GM20000 (cell line): ENCODE data around the gene RNASE9.

Experiments used
- DNase-seq: peaks from one replicate; pipeline ENCODE4 v3.0.0; 2012; ENCODE audit warnings: low spot score
- TF ChIP-seq, protein P1 (sequence below): IDR thresholded peaks from 2 replicates; pipeline ENCODE4 v1.5.1; 2012; ENCODE audit warnings: mild to moderate bottlenecking, control low read depth; ENCODE audit errors: extremely low read depth, missing control alignments

Gene RNASE9

DNA sequence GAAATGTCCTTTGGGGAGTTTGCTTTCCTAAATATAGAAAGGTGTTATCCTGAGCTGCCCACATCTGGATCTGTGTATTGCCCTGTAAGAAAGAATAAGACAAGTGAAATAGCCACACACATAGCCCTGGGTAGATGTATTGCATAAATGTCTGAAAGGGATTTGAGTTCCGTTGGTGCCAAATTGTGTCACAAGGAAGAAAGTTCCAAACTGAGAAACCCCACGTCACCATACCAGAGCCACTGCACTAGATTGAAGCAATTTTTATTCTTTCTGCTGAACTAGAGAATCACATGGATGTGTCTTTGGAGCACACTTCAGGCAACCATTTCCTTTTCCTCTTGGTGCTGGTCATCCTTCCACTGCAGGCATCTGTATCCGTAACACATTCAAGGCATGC, 5.0 kb downstream of the RNASE9 start:
- TF ChIP-seq, protein P1, sequence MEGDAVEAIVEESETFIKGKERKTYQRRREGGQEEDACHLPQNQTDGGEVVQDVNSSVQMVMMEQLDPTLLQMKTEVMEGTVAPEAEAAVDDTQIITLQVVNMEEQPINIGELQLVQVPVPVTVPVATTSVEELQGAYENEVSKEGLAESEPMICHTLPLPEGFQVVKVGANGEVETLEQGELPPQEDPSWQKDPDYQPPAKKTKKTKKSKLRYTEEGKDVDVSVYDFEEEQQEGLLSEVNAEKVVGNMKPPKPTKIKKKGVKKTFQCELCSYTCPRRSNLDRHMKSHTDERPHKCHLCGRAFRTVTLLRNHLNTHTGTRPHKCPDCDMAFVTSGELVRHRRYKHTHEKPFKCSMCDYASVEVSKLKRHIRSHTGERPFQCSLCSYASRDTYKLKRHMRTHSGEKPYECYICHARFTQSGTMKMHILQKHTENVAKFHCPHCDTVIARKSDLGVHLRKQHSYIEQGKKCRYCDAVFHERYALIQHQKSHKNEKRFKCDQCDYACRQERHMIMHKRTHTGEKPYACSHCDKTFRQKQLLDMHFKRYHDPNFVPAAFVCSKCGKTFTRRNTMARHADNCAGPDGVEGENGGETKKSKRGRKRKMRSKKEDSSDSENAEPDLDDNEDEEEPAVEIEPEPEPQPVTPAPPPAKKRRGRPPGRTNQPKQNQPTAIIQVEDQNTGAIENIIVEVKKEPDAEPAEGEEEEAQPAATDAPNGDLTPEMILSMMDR: no peak
- DNase-seq: no peak

DNA sequence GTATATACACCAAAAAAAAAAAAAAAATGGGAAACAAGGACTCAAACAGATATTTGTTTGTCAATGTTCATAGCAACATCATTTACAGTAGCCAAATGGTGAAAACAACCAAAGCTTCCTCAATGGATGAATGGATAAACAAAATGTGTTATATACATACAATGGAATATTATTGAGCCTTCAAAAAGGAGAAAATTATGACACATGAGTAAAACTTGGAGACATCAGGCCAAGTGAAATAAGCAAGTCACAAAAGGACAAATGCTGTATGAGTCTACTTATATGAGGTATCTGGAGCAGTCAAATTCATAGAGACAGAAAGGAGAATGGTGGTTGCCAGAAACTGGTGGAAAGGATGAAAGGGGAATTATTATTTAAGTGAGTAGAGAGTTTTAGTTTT, 7.8 kb downstream of the RNASE9 start:
- TF ChIP-seq, protein P1: no peak

DNA sequence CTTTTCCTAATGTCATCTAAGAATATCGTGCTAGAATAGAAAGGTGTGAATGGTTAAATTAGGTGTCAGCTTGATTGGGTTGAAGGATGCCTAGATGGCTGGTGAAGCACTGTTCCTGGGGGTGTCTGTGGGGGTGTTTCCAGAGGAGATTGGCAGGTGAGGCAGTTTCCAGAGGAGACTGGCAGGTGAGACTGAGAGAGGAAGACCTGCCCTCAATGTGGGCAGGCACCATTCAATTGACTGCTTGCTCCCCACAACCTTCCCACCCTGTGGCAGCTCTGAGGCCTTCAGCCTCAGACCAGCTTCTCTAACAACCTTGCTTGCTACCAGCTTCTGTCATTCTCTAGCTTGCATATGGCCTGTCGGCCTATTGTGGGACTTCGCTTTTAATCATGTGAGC, 9.2 kb downstream of the RNASE9 start:
- TF ChIP-seq, protein P1: no peak
- no peak for DNase-seq

More for the DNA sequence above, 7.8 kb downstream of the RNASE9 start:
- DNase-seq: no peak

DNA sequence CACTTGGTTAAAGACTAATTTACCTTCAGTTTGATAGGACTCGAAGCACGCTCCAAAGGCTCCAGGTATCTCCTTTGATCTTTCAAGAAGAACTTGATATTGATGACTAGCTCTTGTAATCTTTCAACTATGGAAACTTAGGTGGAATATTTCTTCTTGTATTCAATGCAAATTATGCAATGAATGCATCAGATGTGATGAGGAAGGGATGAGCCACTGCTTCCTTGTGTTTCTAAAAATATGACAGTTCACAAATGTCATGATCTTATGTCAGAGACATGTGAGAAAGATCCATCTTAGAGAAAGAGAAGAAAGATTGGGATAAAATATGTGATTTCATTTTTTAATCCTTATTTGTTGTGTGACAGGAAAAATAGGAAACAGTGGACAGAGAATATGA, 9.9 kb downstream of the RNASE9 start:
- no peak for DNase-seq
- TF ChIP-seq, protein P1: no peak

DNA sequence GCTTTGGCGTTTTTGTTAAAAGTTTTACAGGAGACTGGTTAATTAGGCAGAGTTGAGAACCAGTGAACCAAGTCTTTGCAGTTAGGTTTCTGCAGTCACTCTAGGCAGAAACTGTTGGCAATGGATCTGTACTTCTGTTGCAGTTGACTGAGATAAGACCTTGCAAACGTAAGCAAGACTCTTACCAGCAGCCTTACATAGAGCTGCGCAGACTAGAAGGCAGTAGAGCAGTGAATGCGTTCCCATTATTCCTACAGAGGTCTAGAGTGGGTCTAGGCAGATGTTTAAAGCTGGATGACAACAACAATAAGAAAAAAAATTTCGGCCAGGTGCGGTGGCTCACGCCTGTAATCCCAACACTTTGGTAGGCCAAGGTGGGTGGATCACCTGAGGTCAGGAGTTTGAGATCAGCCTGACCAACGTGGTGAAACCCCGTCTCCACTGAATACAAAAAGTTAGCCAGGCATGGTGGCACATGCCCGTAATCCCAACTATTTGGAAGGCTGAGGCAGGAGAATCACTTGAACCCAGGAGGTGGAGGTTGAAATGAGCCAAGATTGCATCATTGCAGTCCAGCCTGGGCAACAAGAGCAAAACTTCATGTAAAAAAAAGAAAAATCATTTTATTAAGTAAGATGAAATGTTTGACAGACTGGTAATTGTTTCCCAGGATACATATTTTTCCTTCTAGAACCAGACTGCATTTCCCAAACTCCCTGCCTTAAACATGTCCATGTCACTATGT, 12.3 kb downstream of the RNASE9 start:
- TF ChIP-seq, protein P1: no peak
- no peak for DNase-seq

DNA sequence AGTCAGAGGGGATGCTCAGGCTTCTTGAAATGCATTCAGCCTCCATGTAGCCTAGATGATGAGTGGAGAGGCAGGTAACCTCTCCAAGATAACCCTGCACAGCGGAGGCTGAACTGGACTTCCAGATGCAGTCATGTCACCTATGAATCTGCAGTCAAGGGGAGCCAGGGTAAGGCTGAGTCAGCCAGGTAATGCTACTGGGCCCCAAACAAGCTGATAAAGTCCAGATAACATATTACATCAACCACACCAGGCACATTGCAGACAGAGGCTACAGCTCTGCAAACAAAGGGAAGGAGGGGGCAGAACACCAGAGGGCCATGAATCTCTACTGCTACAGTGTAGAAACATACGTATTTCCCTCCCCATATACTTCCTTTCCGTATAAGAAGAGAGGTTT, 14.0 kb downstream of the RNASE9 start:
- TF ChIP-seq, protein P1: no peak
- no peak for DNase-seq

DNA sequence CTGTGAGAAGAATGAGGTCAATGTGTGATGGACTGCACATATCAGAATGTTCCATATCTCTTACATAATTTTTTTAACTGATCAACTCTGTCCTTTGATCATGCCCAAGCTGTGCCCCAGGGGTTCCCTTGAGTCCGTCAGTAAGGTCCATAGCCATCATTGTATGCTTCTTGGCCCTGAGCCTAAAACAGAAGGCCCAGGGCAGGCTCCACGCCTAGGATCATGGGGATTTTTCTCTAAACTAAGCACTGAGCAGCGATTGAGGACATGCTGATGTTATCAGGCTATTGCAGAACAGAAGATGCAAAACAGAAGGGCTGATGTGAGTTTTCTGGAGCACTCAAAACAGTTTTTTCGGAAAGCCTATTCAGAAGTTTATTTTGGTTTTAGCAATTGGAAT, 20.9 kb downstream of the RNASE9 start:
- TF ChIP-seq, protein P1: no peak
- no peak for DNase-seq
